HG03521 (cell line): ENCODE data around the gene CEP135.

Experiments used
- ATAC-seq: cut with Tn5 transposase; IDR thresholded peaks from one replicate; pipeline ENCODE4 v1.9.1; 2021; ENCODE audit warnings: mild to moderate bottlenecking, moderate library complexity; ENCODE audit not compliant: unreplicated experiment

Gene CEP135

GRCh38 chr4:56007154-56007553 lies 58.4 kb downstream of the CEP135 start:
- no peak for ATAC-seq

- ATAC-seq: no peak
These were observed 59.5 kb downstream of the CEP135 start for GRCh38 chr4:56008206-56008605.

GRCh38 chr4:56026596-56026995 lies 77.9 kb downstream of the CEP135 start:
- no peak for ATAC-seq

GRCh38 chr4:56028165-56028564 lies 79.4 kb downstream of the CEP135 start:
- no peak for ATAC-seq

GRCh38 chr4:56038487-56039162 lies 89.9 kb downstream of the CEP135 start:
- ATAC-seq: no peak

GRCh38 chr4:56040842-56041241 lies 92.1 kb downstream of the CEP135 start:
- no peak for ATAC-seq

- ATAC-seq: no peak
These were observed 93.5 kb downstream of the CEP135 start for GRCh38 chr4:56042225-56042624.

- ATAC-seq: no peak
These were observed 99.6 kb downstream of the CEP135 start for GRCh38 chr4:56048383-56048701.

- peak; percentile 92 for ATAC-seq
These were observed 100.1 kb downstream of the CEP135 start for GRCh38 chr4:56048702-56049431.

GRCh38 chr4:56050625-56051024 lies 101.9 kb downstream of the CEP135 start:
- no peak for ATAC-seq

GRCh38 chr4:56051029-56051709 lies 102.4 kb downstream of the CEP135 start:
- no peak for ATAC-seq

GRCh38 chr4:56051710-56052075 lies 102.9 kb downstream of the CEP135 start:
- no peak for ATAC-seq

- no peak for ATAC-seq
These were observed 103.7 kb downstream of the CEP135 start for GRCh38 chr4:56052481-56052880.

- no peak for ATAC-seq
These were observed 104.2 kb downstream of the CEP135 start for GRCh38 chr4:56052966-56053365.

- no peak for ATAC-seq
These were observed 106.6 kb downstream of the CEP135 start for GRCh38 chr4:56055027-56055977.

- no peak for ATAC-seq
These were observed 107.2 kb downstream of the CEP135 start for GRCh38 chr4:56055991-56056390.

- ATAC-seq: no peak
These were observed 109.8 kb downstream of the CEP135 start for GRCh38 chr4:56058555-56058954.

GRCh38 chr4:56060036-56060435 lies 111.3 kb downstream of the CEP135 start:
- no peak for ATAC-seq

- no peak for ATAC-seq
These were observed 113.4 kb downstream of the CEP135 start for GRCh38 chr4:56062106-56062505.

- ATAC-seq: no peak
These were observed 113.9 kb downstream of the CEP135 start for GRCh38 chr4:56062526-56063145.

GRCh38 chr4:56066493-56066892 lies 117.7 kb downstream of the CEP135 start:
- ATAC-seq: no peak
